B cell (primary cell): ENCODE measurements around the gene ALOX12. TPM values are rescaled to one million over a fixed set of nuclear protein-coding genes. Genes with fewer than 3 reads are reported as not detected.

Experiments
- ATAC-seq: fragments of 200-7000 bp; cut with Tn5 transposase; one replicate; pipeline ENCODE4 v1.10.0; 2021; ENCODE audit warnings: low read depth, mild to moderate bottlenecking, moderate number of reproducible peaks, moderate library complexity
- CTCF ChIA-PET: fragments of 350-600 bp; sonication (Branson Sonifier 250); formaldehyde crosslinking; loops from one replicate; lab custom pipeline; 2021; ENCODE audit warnings: antibody characterized with exemption, inconsistent platforms; lab: Charles Lee
- POLR2A ChIA-PET: fragments of 350-600 bp; sonication (Branson Sonifier 250); formaldehyde crosslinking; loops from one replicate; lab custom pipeline; 2021; ENCODE audit warnings: antibody characterized with exemption; lab: Charles Lee
- DNase-seq: peaks from one replicate; pipeline ENCODE4 v3.0.0; 2013
- H2AFZ ChIP-seq: 2 replicates; pipeline ENCODE4 v1.6.1; 2012; ENCODE audit warnings: mild to moderate bottlenecking, low read depth, low read length; ENCODE audit not compliant: insufficient read depth, poor library complexity, severe bottlenecking
- H3K27ac ChIP-seq, 2 donors: 1 replicate in 1 of 2; 2 replicates in 1 of 2; pipeline ENCODE4 v1.5.1; 2012 to 2013; ENCODE audit warnings: low read length in 2 of 2, mild to moderate bottlenecking in 2 of 2, moderate library complexity in 1 of 2
- H3K27me3 ChIP-seq, 4 experiments: fragments of 200-600 bp in 1 of 4; sonication (generic) in 1 of 4; replicated peaks in 1 of 4; 1 replicate in 2 of 4; 2 replicates in 2 of 4; pipeline versions ENCODE4 v1.6.1 to v1.7.0; 2013 to 2016; ENCODE audit warnings: low read length in 3 of 4, mild to moderate bottlenecking in 2 of 4, mixed read lengths in 1 of 4, moderate library complexity in 1 of 4; ENCODE audit not compliant: insufficient read depth in 4 of 4, control insufficient read depth in 3 of 4; ENCODE audit errors: control extremely low read depth in 1 of 4
- H3K36me3 ChIP-seq, 2 experiments: replicated peaks in 1 of 2; 1 replicate in 1 of 2; 2 replicates in 1 of 2; pipeline versions ENCODE4 v1.6.1 to v1.7.1; 2013; ENCODE audit warnings: low read length in 1 of 2; ENCODE audit not compliant: insufficient read depth in 2 of 2, control insufficient read depth in 1 of 2; ENCODE audit errors: control extremely low read depth in 1 of 2, extremely low read depth in 1 of 2
- H3K4me1 ChIP-seq, 2 donors: fragments of 200-600 bp in 1 of 2; sonication (generic) in 1 of 2; 1 replicate in 1 of 2; 2 replicates in 1 of 2; pipeline versions ENCODE4 v1.5.1 to v1.6.1; 2013 to 2017; ENCODE audit warnings: low read length in 2 of 2; ENCODE audit not compliant: control insufficient read depth in 2 of 2, insufficient read depth in 2 of 2
- H3K4me2 ChIP-seq: replicated peaks from 2 replicates; pipeline ENCODE3; 2012; ENCODE audit warnings: mild to moderate bottlenecking, low read depth, low read length; ENCODE audit not compliant: poor library complexity, severe bottlenecking
- H3K4me3 ChIP-seq, 5 experiments: fragments of 200-600 bp in 1 of 5; sonication (generic) in 1 of 5; 1 replicate in 3 of 5; 2 replicates in 2 of 5; pipeline versions ENCODE4 v1.5.1 to v1.7.0; 2011 to 2016; ENCODE audit warnings: low read length in 4 of 5, mild to moderate bottlenecking in 4 of 5, low read depth in 2 of 5, control low read depth in 1 of 5, moderate library complexity in 1 of 5; ENCODE audit not compliant: insufficient read depth in 1 of 5; ENCODE audit errors: control extremely low read depth in 1 of 5, extremely low read depth in 1 of 5
- H3K79me2 ChIP-seq: fragments of 200-600 bp; sonication (generic); one replicate; pipeline ENCODE4 v1.6.0; 2016; ENCODE audit warnings: low read length; ENCODE audit not compliant: control insufficient read depth, insufficient read depth
- H3K9ac ChIP-seq: fragments of 200-600 bp; sonication (generic); 2 replicates; pipeline ENCODE4 v1.6.1; 2017; ENCODE audit warnings: mild to moderate bottlenecking, low read length, moderate library complexity
- H3K9me3 ChIP-seq, 3 donors: one replicate each; pipeline versions ENCODE4 v1.6.1 to v1.7.1; 2013; ENCODE audit warnings: low read length in 2 of 3; ENCODE audit not compliant: control insufficient read depth in 2 of 3, insufficient read depth in 1 of 3; ENCODE audit errors: control extremely low read depth in 1 of 3
- H4K20me1 ChIP-seq: 2 replicates; pipeline ENCODE4 v1.6.0; 2012; ENCODE audit warnings: mild to moderate bottlenecking, low read length; ENCODE audit not compliant: insufficient read depth, control insufficient read depth, poor library complexity, severe bottlenecking
- H3K27ac Mint-ChIP-seq: one replicate; pipeline ENCODE4 v1.8.0; 2021; ENCODE audit warnings: mixed read lengths
- H3K27me3 Mint-ChIP-seq: one replicate; pipeline ENCODE4 v1.8.0; 2021; ENCODE audit warnings: mixed read lengths
- H3K4me1 Mint-ChIP-seq: one replicate; pipeline ENCODE4 v1.8.0; 2021; ENCODE audit warnings: mixed read lengths
- H3K4me3 Mint-ChIP-seq: one replicate; pipeline ENCODE4 v1.8.0; 2021; ENCODE audit warnings: mixed read lengths
- H3K9me3 Mint-ChIP-seq: one replicate; pipeline ENCODE4 v1.8.0; 2022; ENCODE audit warnings: mixed read lengths; ENCODE audit not compliant: insufficient read depth
- EZH2 ChIP-seq: IDR thresholded peaks from 2 replicates; pipeline ENCODE4 v1.6.1; 2012; ENCODE audit warnings: borderline replicate concordance, low read depth, mild to moderate bottlenecking, moderate library complexity, low read length; ENCODE audit not compliant: insufficient read depth, poor library complexity, severe bottlenecking
- WGBS: methylation state at CpG from one replicate; pipeline ENCODE4 v1.1.5; 2013; ENCODE audit warnings: missing lambda C conversion rate; ENCODE audit not compliant: insufficient coverage; 5-methylcytosine and 5-hydroxymethylcytosine counted together
- intact Hi-C: fragments of 100-400 bp; cut with micrococcal nuclease; formaldehyde crosslinking; loops from one replicate; pipeline ENCODE4 v1.10.0; 2022
- polyA plus RNA-seq: library from polyadenylated mRNA; depleted of rRNA; stranded (reverse); fragments of >200 nt; gene quantifications from 2 replicates; pipeline ENCODE4 v1.2.3, GENCODE V29; 2012
- total RNA-seq, 2 donors: library from RNA; stranded (reverse); fragments of 120-200 nt in 1 of 2; gene quantifications; 1 replicate in 1 of 2; 2 replicates in 1 of 2; pipeline versions ENCODE4 v1.2.3 to v1.2.4, GENCODE V29; 2013 to 2022
- TF ChIP-seq, protein P1 (sequence below): fragments of 200-600 bp; IDR thresholded peaks from one replicate; pipeline ENCODE4 v1.8.0; 2022; ENCODE audit warnings: antibody characterized with exemption, mild to moderate bottlenecking

Gene ALOX12
- total and polyA plus RNA-seq, 2 donors (not counting 1 experiment from before 2014, with no cell fraction given), result 0.07 TPM; not detected in 1

DNA sequence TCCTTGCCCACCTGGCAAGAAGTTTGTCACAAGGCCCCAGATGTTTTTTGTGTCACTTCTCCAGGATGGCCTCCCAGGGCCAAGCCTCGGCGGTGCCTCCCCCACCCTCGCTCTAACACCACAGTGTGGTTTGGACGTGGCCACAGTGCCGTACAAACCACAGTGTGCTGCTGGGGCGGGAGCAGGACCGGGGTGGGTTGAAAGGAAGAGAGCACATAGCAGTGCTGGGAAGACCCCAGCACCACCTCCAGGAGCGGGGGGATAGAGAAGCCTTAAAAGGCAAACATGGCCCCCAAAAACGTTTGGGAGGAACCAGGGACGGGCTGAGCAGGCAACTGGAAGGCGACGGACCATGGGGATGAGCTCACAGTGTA is 22.0 kb downstream of the ALOX12 start:
- Mint-ChIP-seq H3K27me3 (no peaks in the 10 kb centered on the region), H3K27ac (no peak overlapping the region), H3K9me3 (no peaks in the 10 kb centered on the region), H3K4me1 (peaks cover 45% of the 10 kb centered on the region), H3K4me3 (no peak overlapping the region)
- peaks cover 21% of the 10 kb centered on the region for H3K79me2 ChIP-seq
- peaks cover 0 to 20% of the 10 kb centered on the region in 2 experiments for H3K36me3 ChIP-seq
- H4K20me1 ChIP-seq, result no peaks in the 10 kb centered on the region
- ATAC-seq (no peak), DNase-seq (no peak)
- peaks cover 0 to 3% (median 0%) of the 10 kb centered on the region in 3 donors for H3K9me3 ChIP-seq
- H3K27me3 ChIP-seq, result no peaks in the 10 kb centered on the region
- no peak overlapping the region for H3K27ac ChIP-seq
- intact Hi-C loops, result loop anchor here (10.0 kb wide), 2 partner anchors 557 to 817 kb away; partner anchors contain the start of genes CD68 and KDM6B
- no peak overlapping the region for H2AFZ ChIP-seq
- ChIA-PET CTCF (interaction anchor here (0.7 to 2.0 kb wide), 4 partner anchors 13 to 104 kb away, joined by 3 to 7 read pairs (median 4); no protein-coding TSS in a partner anchor), POLR2A (no interaction called here)
- no peak overlapping the region for H3K9ac ChIP-seq
- H3K4me1 ChIP-seq, result peaks cover 34 to 51% of the 10 kb centered on the region in 2 donors
- WGBS, result 64% methylated on average over 7 of the region's 12 CpGs
- no peak overlapping the region for H3K4me2 ChIP-seq
- TF ChIP-seq EZH2, result no peak
- TF ChIP-seq, protein P1, sequence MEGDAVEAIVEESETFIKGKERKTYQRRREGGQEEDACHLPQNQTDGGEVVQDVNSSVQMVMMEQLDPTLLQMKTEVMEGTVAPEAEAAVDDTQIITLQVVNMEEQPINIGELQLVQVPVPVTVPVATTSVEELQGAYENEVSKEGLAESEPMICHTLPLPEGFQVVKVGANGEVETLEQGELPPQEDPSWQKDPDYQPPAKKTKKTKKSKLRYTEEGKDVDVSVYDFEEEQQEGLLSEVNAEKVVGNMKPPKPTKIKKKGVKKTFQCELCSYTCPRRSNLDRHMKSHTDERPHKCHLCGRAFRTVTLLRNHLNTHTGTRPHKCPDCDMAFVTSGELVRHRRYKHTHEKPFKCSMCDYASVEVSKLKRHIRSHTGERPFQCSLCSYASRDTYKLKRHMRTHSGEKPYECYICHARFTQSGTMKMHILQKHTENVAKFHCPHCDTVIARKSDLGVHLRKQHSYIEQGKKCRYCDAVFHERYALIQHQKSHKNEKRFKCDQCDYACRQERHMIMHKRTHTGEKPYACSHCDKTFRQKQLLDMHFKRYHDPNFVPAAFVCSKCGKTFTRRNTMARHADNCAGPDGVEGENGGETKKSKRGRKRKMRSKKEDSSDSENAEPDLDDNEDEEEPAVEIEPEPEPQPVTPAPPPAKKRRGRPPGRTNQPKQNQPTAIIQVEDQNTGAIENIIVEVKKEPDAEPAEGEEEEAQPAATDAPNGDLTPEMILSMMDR, result no peak
- H3K4me3 ChIP-seq, result no peak overlapping the region

DNA sequence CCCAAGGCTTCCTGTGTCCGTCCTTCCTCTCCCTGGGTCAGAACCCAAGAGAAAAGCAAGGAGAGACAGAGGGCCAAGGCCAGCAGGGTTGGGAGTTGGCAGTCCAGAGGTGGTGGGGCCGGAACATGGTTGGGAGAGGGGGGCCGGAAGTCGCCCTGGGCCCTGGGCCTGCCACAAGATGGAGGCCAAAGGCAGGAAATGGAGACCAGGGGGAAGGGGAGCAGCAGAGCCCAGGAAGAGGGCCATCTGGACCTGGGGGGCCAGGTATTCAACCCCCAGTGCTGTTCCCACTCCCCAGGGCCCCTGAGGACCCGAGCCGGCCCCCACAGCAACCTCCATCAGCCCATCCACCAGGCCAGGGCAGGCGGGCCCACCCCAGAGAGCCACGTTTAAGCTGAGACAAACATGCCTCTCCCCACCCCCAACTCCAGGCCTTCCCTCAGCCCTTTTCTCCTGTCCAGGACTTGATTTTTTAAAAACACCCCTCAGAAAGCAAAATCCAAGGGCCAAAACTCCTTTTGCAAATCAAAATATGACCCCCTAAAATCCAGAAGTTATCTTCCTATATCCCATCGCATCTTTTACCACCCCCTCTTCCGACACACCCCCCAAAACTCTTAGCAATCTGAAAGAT is 22.6 kb downstream of the ALOX12 start:
- POLR2A ChIA-PET, result interaction anchor here (0.6 to 0.7 kb wide), 2 partner anchors 18 to 815 kb away, joined by 4 to 10 read pairs; partner anchors contain the start of gene SLC16A13
- CTCF ChIA-PET, result interaction anchor here (0.7 to 7.2 kb wide), 5 partner anchors 13 to 108 kb away, joined by 3 to 66 read pairs (median 7); no protein-coding TSS in a partner anchor
- H3K4me1 Mint-ChIP-seq, result peaks cover 46% of the 10 kb centered on the region
- DNase-seq (no peak), ATAC-seq (no peak)
- H3K27ac Mint-ChIP-seq, result no peak overlapping the region
- no peak overlapping the region for H3K4me3 ChIP-seq
- H4K20me1 ChIP-seq, result no peaks in the 10 kb centered on the region
- no peak overlapping the region for H2AFZ ChIP-seq
- intact Hi-C loops, result loop anchor here (10.0 kb wide), 2 partner anchors 556 to 816 kb away; partner anchors contain the start of genes CD68 and KDM6B
- H3K79me2 ChIP-seq, result peaks cover 15% of the 10 kb centered on the region
- H3K36me3 ChIP-seq, result peaks cover 0 to 20% of the 10 kb centered on the region in 2 experiments
- H3K9me3 ChIP-seq, result peaks cover 0 to 8% (median 0%) of the 10 kb centered on the region in 3 donors
- H3K4me3 Mint-ChIP-seq, result no peak overlapping the region
- no peak overlapping the region for H3K4me2 ChIP-seq
- no peak overlapping the region for H3K27ac ChIP-seq
- no peak overlapping the region for H3K9ac ChIP-seq
- H3K27me3 Mint-ChIP-seq, result no peaks in the 10 kb centered on the region
- no peak for TF ChIP-seq EZH2
- TF ChIP-seq, protein P1, result no peak
- H3K9me3 Mint-ChIP-seq, result no peaks in the 10 kb centered on the region
- H3K27me3 ChIP-seq, result no peaks in the 10 kb centered on the region
- WGBS, result 84% methylated on average over 8 of the region's 10 CpGs
- peaks cover 38 to 51% of the 10 kb centered on the region in 2 donors for H3K4me1 ChIP-seq
